Neural cell (in vitro differentiated cells): ENCODE results near the gene NFIB. TPM values are rescaled to one million over a fixed set of nuclear protein-coding genes. Genes with fewer than 3 reads are reported as not detected.

Experiments used
- H2AFZ ChIP-seq: fragments of 200-600, 300-800 bp; sonication (generic), shearing (Covaris generic); 2 replicates; pipeline ENCODE4 v1.6.0; 2014; ENCODE audit warnings: low read depth, mild to moderate bottlenecking, antibody characterized with exemption, low read length, moderate library complexity
- H3F3A ChIP-seq: fragments of 200-600 bp; shearing (Covaris generic); 2 replicates; pipeline ENCODE4 v1.6.1; 2016; ENCODE audit warnings: mild to moderate bottlenecking, moderate library complexity, mixed read lengths, antibody characterized with exemption, low read length; ENCODE audit not compliant: insufficient read depth, poor library complexity, severe bottlenecking
- H3K27ac ChIP-seq: fragments of 200-600, 300-800 bp; sonication (generic), shearing (Covaris generic); 2 replicates; pipeline ENCODE4 v1.5.1; 2014; ENCODE audit warnings: mild to moderate bottlenecking, low read length, moderate library complexity
- H3K27me3 ChIP-seq: fragments of 300-800, 200-600 bp; sonication (generic), shearing (Covaris generic); 2 replicates; pipeline ENCODE4 v1.6.0; 2014; ENCODE audit warnings: mild to moderate bottlenecking, low read depth, low read length, moderate library complexity; ENCODE audit not compliant: insufficient read depth
- H3K36me3 ChIP-seq: fragments of 300-800, 200-600 bp; sonication (generic), shearing (Covaris generic); 2 replicates; pipeline ENCODE4 v1.5.1; 2014; ENCODE audit warnings: mild to moderate bottlenecking, antibody characterized with exemption, low read length, moderate library complexity; ENCODE audit not compliant: insufficient read depth
- H3K4me2 ChIP-seq: fragments of 300-800, 200-600 bp; sonication (generic), shearing (Covaris generic); 2 replicates; pipeline ENCODE4 v1.6.0; 2014; ENCODE audit warnings: mild to moderate bottlenecking, low read length
- H3K4me3 ChIP-seq: fragments of 300-800, 200-600 bp; sonication (generic), shearing (Covaris generic); 2 replicates; pipeline ENCODE4 v1.5.1; 2014; ENCODE audit warnings: mild to moderate bottlenecking, low read length, moderate library complexity
- H3K79me2 ChIP-seq: fragments of 200-600 bp; shearing (Covaris generic); replicated peaks from 2 replicates; pipeline ENCODE4 v1.6.0; 2014; ENCODE audit warnings: mild to moderate bottlenecking, low read length, moderate library complexity; ENCODE audit not compliant: insufficient read depth
- H3K9ac ChIP-seq: fragments of 300-800, 200-600 bp; sonication (generic), shearing (Covaris generic); 2 replicates; pipeline ENCODE4 v1.6.1; 2016; ENCODE audit warnings: mild to moderate bottlenecking, low read length, mixed read lengths
- H3K9me2 ChIP-seq: fragments of 200-600 bp; shearing (Covaris generic); 2 replicates; pipeline ENCODE4 v1.6.1; 2016; ENCODE audit warnings: mild to moderate bottlenecking, low read length, mixed read lengths; ENCODE audit not compliant: insufficient read depth
- H3K9me3 ChIP-seq: fragments of 200-600, 300-800 bp; sonication (generic), shearing (Covaris generic); 2 replicates; pipeline ENCODE4 v1.6.1; 2016; ENCODE audit warnings: mild to moderate bottlenecking, mixed run types, low read length, moderate library complexity, mixed read lengths
- H4K20me1 ChIP-seq: fragments of 200-600 bp; shearing (Covaris generic); 2 replicates; pipeline ENCODE4 v1.6.1; 2016; ENCODE audit warnings: mild to moderate bottlenecking, mixed run types; ENCODE audit not compliant: insufficient read depth
- CTCF ChIP-seq: fragments of 450-650 bp; IDR thresholded peaks from 2 replicates; pipeline ENCODE4 v1.5.1; 2014; ENCODE audit warnings: antibody characterized with exemption, mild to moderate bottlenecking, moderate library complexity; ENCODE audit not compliant: poor library complexity, severe bottlenecking
- EP300 ChIP-seq: fragments of 450-650 bp; conservative IDR thresholded peaks from 2 replicates; pipeline ENCODE4 v1.6.1; 2014; ENCODE audit warnings: antibody characterized with exemption, mild to moderate bottlenecking, moderate library complexity; ENCODE audit not compliant: poor library complexity, severe bottlenecking
- EZH2 ChIP-seq: fragments of 200-600, 300-800 bp; shearing (Covaris generic), sonication (generic); IDR thresholded peaks from 2 replicates; pipeline ENCODE4 v1.6.1; 2014; ENCODE audit warnings: antibody characterized with exemption, low read length, borderline replicate concordance, mild to moderate bottlenecking; ENCODE audit not compliant: insufficient read depth, poor library complexity, severe bottlenecking
- MXI1 ChIP-seq: fragments of 450-650 bp; conservative IDR thresholded peaks from 2 replicates; pipeline ENCODE4 v1.6.1; 2014; ENCODE audit warnings: antibody characterized with exemption, mild to moderate bottlenecking; ENCODE audit not compliant: poor library complexity, severe bottlenecking
- POLR2AphosphoS5 ChIP-seq: IDR thresholded peaks from 2 replicates; pipeline ENCODE4 v1.6.1; 2012
- RAD21 ChIP-seq: fragments of 450-650 bp; conservative IDR thresholded peaks from 2 replicates; pipeline ENCODE4 v1.6.1; 2014; ENCODE audit warnings: antibody characterized with exemption, mild to moderate bottlenecking, moderate library complexity
- REST ChIP-seq: IDR thresholded peaks from 2 replicates; pipeline ENCODE4 v1.6.1; 2012; ENCODE audit warnings: borderline replicate concordance
- SMC3 ChIP-seq: fragments of 450-650 bp; conservative IDR thresholded peaks from 2 replicates; pipeline ENCODE4 v1.6.1; 2014; ENCODE audit warnings: antibody characterized with exemption, mild to moderate bottlenecking, moderate library complexity; ENCODE audit not compliant: poor library complexity
- TAF1 ChIP-seq: IDR thresholded peaks from 2 replicates; pipeline ENCODE4 v1.6.1; 2012; ENCODE audit warnings: low read depth
- polyA plus RNA-seq: library from polyadenylated mRNA; depleted of rRNA; stranded (reverse); fragments of >200 nt; gene quantifications from 2 replicates; pipeline ENCODE4 v1.2.3, GENCODE V29; 2014

Gene NFIB
- polyA plus RNA-seq, 1 donor from 2014 or later, result 0.73 TPM

- Histone ChIP-seq H3K27ac (no peak overlapping the region), H3K36me3 (no peaks in the 10 kb centered on the region), H3K9me3 (no peaks in the 10 kb centered on the region), H3K27me3 (no peaks in the 10 kb centered on the region), H3K4me2 (no peak overlapping the region), H3K4me3 (no peak overlapping the region), H3F3A (no peaks in the 10 kb centered on the region), H3K9me2 (no peaks in the 10 kb centered on the region), H4K20me1 (no peaks in the 10 kb centered on the region), H3K9ac (no peak overlapping the region), H2AFZ (no peak overlapping the region), H3K79me2 (no peaks in the 10 kb centered on the region)
- TF ChIP-seq TAF1, result no peak
- TF ChIP-seq REST, result no peak
- no peak for TF ChIP-seq EP300
- no peak for TF ChIP-seq RAD21
- TF ChIP-seq SMC3, result no peak
- TF ChIP-seq MXI1, result no peak
- no peak for TF ChIP-seq EZH2
- TF ChIP-seq POLR2AphosphoS5, result no peak
- TF ChIP-seq CTCF, result no peak
Observed at GRCh38 chr9:14111696-14112095, 202.2 kb downstream of the NFIB start.

GRCh38 chr9:14107977-14108376 lies 206.0 kb downstream of the NFIB start:
- Histone ChIP-seq H3K4me3 (no peak overlapping the region), H3K9me2 (no peaks in the 10 kb centered on the region), H3K4me2 (no peak overlapping the region), H3K27me3 (no peaks in the 10 kb centered on the region), H3K27ac (no peak overlapping the region), H3K36me3 (no peaks in the 10 kb centered on the region), H3F3A (no peaks in the 10 kb centered on the region), H2AFZ (no peak overlapping the region), H3K79me2 (no peaks in the 10 kb centered on the region), H3K9ac (no peak overlapping the region), H4K20me1 (no peaks in the 10 kb centered on the region), H3K9me3 (no peaks in the 10 kb centered on the region)
- TF ChIP-seq MXI1 (no peak), REST (no peak), EP300 (no peak), TAF1 (no peak), SMC3 (no peak), POLR2AphosphoS5 (no peak), RAD21 (no peak), CTCF (no peak), EZH2 (no peak)
